ENCODE results near the gene P2RX7. TPM values are rescaled to one million over a fixed set of nuclear protein-coding genes. Genes with fewer than 3 reads are reported as not detected.
"Not testable (repeated sequence)": the region's sequence is repeated elsewhere in the genome, so short reads cannot be mapped to it uniquely, and the experiment has no call there.

P2RX7 gene
- total RNA-seq, 1 experiment from 2014 or later, result not detected

- no peaks in the 10 kb centered on the region for H3K79me2 ChIP-seq (ENCODE audit: low read length)
Measured at GRCh38 chr12:121135320-121135719, 2.6 kb downstream of the P2RX7 start.

GRCh38 chr12:121137512-121137911 is 4.8 kb downstream of the P2RX7 start:
- Histone ChIP-seq H3K79me2 (ENCODE audit: low read length) (no peaks in the 10 kb centered on the region), H3K9me2 (replicated peaks; ENCODE audit: insufficient read depth, low read length) (no peaks in the 10 kb centered on the region)

More at GRCh38 chr12:121135320-121135719, 2.6 kb downstream of the P2RX7 start:
- peaks cover 6% of the 10 kb centered on the region for H3K4me1 ChIP-seq (ENCODE audit: low read length)
- H3K36me3 ChIP-seq (ENCODE audit: insufficient read depth, low read length), result no peaks in the 10 kb centered on the region
- H2AFZ ChIP-seq (ENCODE audit: low read length), result no peak overlapping the region
- no peak overlapping the region for H3K4me2 ChIP-seq (ENCODE audit: low read depth, low read length, poor library complexity, severe bottlenecking)
- no peaks in the 10 kb centered on the region for H3K9me3 ChIP-seq (ENCODE audit: low read length)
- no peak overlapping the region for H3K9ac ChIP-seq (ENCODE audit: low read length)
- H3K9me2 ChIP-seq (replicated peaks; ENCODE audit: insufficient read depth, low read length), result no peaks in the 10 kb centered on the region
- no peak overlapping the region for H3K4me3 ChIP-seq (ENCODE audit: low read length)
- DNase-seq, result no peak
- no peak overlapping the region for H3K27ac ChIP-seq (ENCODE audit: low read length)
- no peaks in the 10 kb centered on the region for H3K27me3 ChIP-seq (ENCODE audit: low read length)
- H4K20me1 ChIP-seq (ENCODE audit: insufficient read depth, low read depth, low read length), result no peaks in the 10 kb centered on the region

GRCh38 chr12:121138284-121138683 is 5.6 kb downstream of the P2RX7 start:
- Histone ChIP-seq H3K36me3 (ENCODE audit: insufficient read depth, low read length) (no peaks in the 10 kb centered on the region), H3K9me2 (replicated peaks; ENCODE audit: insufficient read depth, low read length) (no peaks in the 10 kb centered on the region), H3K4me2 (ENCODE audit: low read depth, low read length, poor library complexity, severe bottlenecking) (peak overlapping the region; percentile 3), H3K79me2 (ENCODE audit: low read length) (no peaks in the 10 kb centered on the region), H4K20me1 (ENCODE audit: insufficient read depth, low read depth, low read length) (no peaks in the 10 kb centered on the region), H3K9ac (ENCODE audit: low read length) (no peak overlapping the region), H3K27ac (ENCODE audit: low read length) (no peak overlapping the region), H3K4me3 (ENCODE audit: low read length) (0 out of 2 replicates have a peak overlapping the region, but pooled peaks have one; percentile 32), H3K27me3 (ENCODE audit: low read length) (no peaks in the 10 kb centered on the region), H3K4me1 (ENCODE audit: low read length) (peaks cover under 1% of the 10 kb centered on the region), H2AFZ (ENCODE audit: low read length) (peak overlapping the region; percentile 63), H3K9me3 (ENCODE audit: low read length) (no peaks in the 10 kb centered on the region)
- peak; percentile 53 for DNase-seq

More at GRCh38 chr12:121137512-121137911, 4.8 kb downstream of the P2RX7 start:
- H3K9me3 ChIP-seq (ENCODE audit: low read length), result no peaks in the 10 kb centered on the region
- H3K9ac ChIP-seq (ENCODE audit: low read length), result no peak overlapping the region
- no peaks in the 10 kb centered on the region for H3K27me3 ChIP-seq (ENCODE audit: low read length)
- DNase-seq, result no peak
- H3K4me2 ChIP-seq (ENCODE audit: low read depth, low read length, poor library complexity, severe bottlenecking), result no peak overlapping the region
- peaks cover 6% of the 10 kb centered on the region for H3K4me1 ChIP-seq (ENCODE audit: low read length)
- no peak overlapping the region for H3K27ac ChIP-seq (ENCODE audit: low read length)
- no peaks in the 10 kb centered on the region for H3K36me3 ChIP-seq (ENCODE audit: insufficient read depth, low read length)
- H3K4me3 ChIP-seq (ENCODE audit: low read length), result no peak overlapping the region
- no peak overlapping the region for H2AFZ ChIP-seq (ENCODE audit: low read length)
- no peaks in the 10 kb centered on the region for H4K20me1 ChIP-seq (ENCODE audit: insufficient read depth, low read depth, low read length)

- H3K79me2 ChIP-seq (ENCODE audit: low read length), result no peaks in the 10 kb centered on the region
- H3K27ac ChIP-seq (ENCODE audit: low read length), result no peak overlapping the region
- H3K4me1 ChIP-seq (ENCODE audit: low read length), result peaks cover 7% of the 10 kb centered on the region
- no peaks in the 10 kb centered on the region for H3K27me3 ChIP-seq (ENCODE audit: low read length)
- H3K36me3 ChIP-seq (ENCODE audit: insufficient read depth, low read length), result no peaks in the 10 kb centered on the region
- no peaks in the 10 kb centered on the region for H4K20me1 ChIP-seq (ENCODE audit: insufficient read depth, low read depth, low read length)
- no peak for DNase-seq
- no peak overlapping the region for H3K9ac ChIP-seq (ENCODE audit: low read length)
- H2AFZ ChIP-seq (ENCODE audit: low read length), result no peak overlapping the region
- no peak overlapping the region for H3K4me2 ChIP-seq (ENCODE audit: low read depth, low read length, poor library complexity, severe bottlenecking)
- no peaks in the 10 kb centered on the region for H3K9me2 ChIP-seq (replicated peaks; ENCODE audit: insufficient read depth, low read length)
- H3K9me3 ChIP-seq (ENCODE audit: low read length), result no peaks in the 10 kb centered on the region
- no peak overlapping the region for H3K4me3 ChIP-seq (ENCODE audit: low read length)
Measured at GRCh38 chr12:121139286-121139685, 6.6 kb downstream of the P2RX7 start.

GRCh38 chr12:121142171-121142950 is 9.7 kb downstream of the P2RX7 start:
- H3K4me1 ChIP-seq (ENCODE audit: low read length), result peaks cover 15% of the 10 kb centered on the region
- H3K9me3 ChIP-seq (ENCODE audit: low read length), result no peaks in the 10 kb centered on the region
- no peak overlapping the region for H3K4me3 ChIP-seq (ENCODE audit: low read length)
- no peaks in the 10 kb centered on the region for H3K27me3 ChIP-seq (ENCODE audit: low read length)
- no peak overlapping the region for H2AFZ ChIP-seq (ENCODE audit: low read length)
- H3K9ac ChIP-seq (ENCODE audit: low read length), result no peak overlapping the region
- DNase-seq, result no peak
- no peaks in the 10 kb centered on the region for H3K9me2 ChIP-seq (replicated peaks; ENCODE audit: insufficient read depth, low read length)
- H3K79me2 ChIP-seq (ENCODE audit: low read length), result no peaks in the 10 kb centered on the region
- no peaks in the 10 kb centered on the region for H4K20me1 ChIP-seq (ENCODE audit: insufficient read depth, low read depth, low read length)
- no peak overlapping the region for H3K4me2 ChIP-seq (ENCODE audit: low read depth, low read length, poor library complexity, severe bottlenecking)
- no peak overlapping the region for H3K27ac ChIP-seq (ENCODE audit: low read length)
- no peaks in the 10 kb centered on the region for H3K36me3 ChIP-seq (ENCODE audit: insufficient read depth, low read length)

- H3K9ac ChIP-seq (ENCODE audit: low read length), result no peak overlapping the region
- no peak overlapping the region for H2AFZ ChIP-seq (ENCODE audit: low read length)
- H3K4me2 ChIP-seq (ENCODE audit: low read depth, low read length, poor library complexity, severe bottlenecking), result no peak overlapping the region
- no peaks in the 10 kb centered on the region for H3K27me3 ChIP-seq (ENCODE audit: low read length)
- H3K79me2 ChIP-seq (ENCODE audit: low read length), result no peaks in the 10 kb centered on the region
- no peak overlapping the region for H3K27ac ChIP-seq (ENCODE audit: low read length)
- no peaks in the 10 kb centered on the region for H3K9me2 ChIP-seq (replicated peaks; ENCODE audit: insufficient read depth, low read length)
- no peak overlapping the region for H3K4me3 ChIP-seq (ENCODE audit: low read length)
- no peaks in the 10 kb centered on the region for H4K20me1 ChIP-seq (ENCODE audit: insufficient read depth, low read depth, low read length)
- peak; percentile 45 for DNase-seq
- no peaks in the 10 kb centered on the region for H3K9me3 ChIP-seq (ENCODE audit: low read length)
- peaks cover 15% of the 10 kb centered on the region for H3K4me1 ChIP-seq (ENCODE audit: low read length)
- H3K36me3 ChIP-seq (ENCODE audit: insufficient read depth, low read length), result no peaks in the 10 kb centered on the region
Measured at GRCh38 chr12:121144416-121144914, 11.8 kb downstream of the P2RX7 start.

- H3K9me3 ChIP-seq (ENCODE audit: low read length), result no peaks in the 10 kb centered on the region
- 0 out of 2 replicates have a peak overlapping the region, but pooled peaks have one; percentile 54 for H2AFZ ChIP-seq (ENCODE audit: low read length)
- DNase-seq, result peak; percentile 46
- no peaks in the 10 kb centered on the region for H3K36me3 ChIP-seq (ENCODE audit: insufficient read depth, low read length)
- H4K20me1 ChIP-seq (ENCODE audit: insufficient read depth, low read depth, low read length), result no peaks in the 10 kb centered on the region
- no peak overlapping the region for H3K27ac ChIP-seq (ENCODE audit: low read length)
- H3K4me1 ChIP-seq (ENCODE audit: low read length), result peaks cover 15% of the 10 kb centered on the region
- H3K4me2 ChIP-seq (ENCODE audit: low read depth, low read length, poor library complexity, severe bottlenecking), result no peak overlapping the region
- no peaks in the 10 kb centered on the region for H3K27me3 ChIP-seq (ENCODE audit: low read length)
- H3K79me2 ChIP-seq (ENCODE audit: low read length), result no peaks in the 10 kb centered on the region
- H3K4me3 ChIP-seq (ENCODE audit: low read length), result no peak overlapping the region
- no peaks in the 10 kb centered on the region for H3K9me2 ChIP-seq (replicated peaks; ENCODE audit: insufficient read depth, low read length)
- H3K9ac ChIP-seq (ENCODE audit: low read length), result no peak overlapping the region
Measured at GRCh38 chr12:121145221-121145620, 12.5 kb downstream of the P2RX7 start.

- not testable (repeated sequence) for H3K27ac ChIP-seq (ENCODE audit: low read length); H3K4me1 ChIP-seq (ENCODE audit: low read length); H3K9me2 ChIP-seq (replicated peaks; ENCODE audit: insufficient read depth, low read length); H3K36me3 ChIP-seq (ENCODE audit: insufficient read depth, low read length); H3K27me3 ChIP-seq (ENCODE audit: low read length); DNase-seq; H2AFZ ChIP-seq (ENCODE audit: low read length); H3K9ac ChIP-seq (ENCODE audit: low read length); H4K20me1 ChIP-seq (ENCODE audit: insufficient read depth, low read depth, low read length); H3K4me3 ChIP-seq (ENCODE audit: low read length); H3K79me2 ChIP-seq (ENCODE audit: low read length); H3K9me3 ChIP-seq (ENCODE audit: low read length); H3K4me2 ChIP-seq (ENCODE audit: low read depth, low read length, poor library complexity, severe bottlenecking)
Measured at GRCh38 chr12:121149289-121149688, 16.6 kb downstream of the P2RX7 start.

Data from Karpas-422 (cell line).